GM18873 (cell line): ENCODE measurements around the gene GNG7.

Experiments used
- ATAC-seq: cut with Tn5 transposase; IDR thresholded peaks from one replicate; pipeline ENCODE4 v1.9.1; 2021; ENCODE audit warnings: mild to moderate bottlenecking, moderate library complexity, moderate number of reproducible peaks; ENCODE audit not compliant: unreplicated experiment, low FRiP score

The GNG7 gene

DNA sequence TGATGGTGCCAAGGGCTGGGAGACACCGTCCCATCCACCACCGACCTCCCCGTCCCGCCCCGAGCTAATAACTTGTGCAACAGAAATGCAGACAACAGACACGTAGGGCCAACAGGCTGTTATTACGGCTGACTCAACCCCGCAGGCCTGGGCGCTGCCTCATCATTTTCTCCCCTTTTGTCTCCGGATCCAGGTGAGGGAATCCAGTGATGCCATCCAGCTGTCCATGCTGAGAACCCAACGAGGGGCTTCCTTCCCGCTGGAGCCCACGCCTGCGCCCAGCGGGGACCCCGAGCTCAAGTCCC, 25.1 kb upstream of the GNG7 start:
- no peak for ATAC-seq

DNA sequence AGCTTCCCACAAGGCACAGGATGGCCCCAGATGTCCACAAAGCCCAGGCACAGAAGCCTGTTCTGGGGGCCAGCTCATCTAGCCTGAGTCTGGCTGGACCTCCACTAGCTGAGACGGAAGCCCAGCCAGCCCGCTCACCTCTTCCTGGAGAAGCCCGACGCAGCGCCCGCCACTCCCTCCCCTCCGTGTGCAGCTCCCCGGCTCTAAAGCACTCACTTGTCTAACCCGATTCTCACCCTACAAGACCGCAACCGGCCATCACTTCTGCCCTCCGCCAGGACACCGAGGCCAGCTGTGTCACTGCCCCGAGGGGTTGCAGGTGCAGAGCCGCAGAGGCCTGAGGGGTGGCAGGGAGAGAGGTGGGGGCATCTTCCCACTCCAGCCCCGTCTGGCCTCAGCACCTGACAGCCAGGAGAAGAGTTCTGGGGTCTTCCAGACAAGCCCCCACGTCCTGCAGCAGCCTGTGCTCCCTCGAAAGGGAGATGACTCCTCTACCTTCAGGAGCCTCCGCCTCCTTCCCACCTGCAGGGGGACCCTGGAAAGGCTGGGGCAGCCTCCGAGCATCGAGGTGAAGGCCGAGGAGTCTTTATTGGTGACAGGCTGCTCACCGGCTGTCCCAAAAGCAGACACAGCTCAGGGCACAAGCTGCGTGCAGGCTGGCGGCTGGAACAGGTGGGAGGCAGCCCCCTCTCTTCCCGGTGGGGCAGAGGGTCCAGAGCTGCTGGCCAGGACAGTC, 24.6 kb upstream of the GNG7 start:
- ATAC-seq, result no peak

DNA sequence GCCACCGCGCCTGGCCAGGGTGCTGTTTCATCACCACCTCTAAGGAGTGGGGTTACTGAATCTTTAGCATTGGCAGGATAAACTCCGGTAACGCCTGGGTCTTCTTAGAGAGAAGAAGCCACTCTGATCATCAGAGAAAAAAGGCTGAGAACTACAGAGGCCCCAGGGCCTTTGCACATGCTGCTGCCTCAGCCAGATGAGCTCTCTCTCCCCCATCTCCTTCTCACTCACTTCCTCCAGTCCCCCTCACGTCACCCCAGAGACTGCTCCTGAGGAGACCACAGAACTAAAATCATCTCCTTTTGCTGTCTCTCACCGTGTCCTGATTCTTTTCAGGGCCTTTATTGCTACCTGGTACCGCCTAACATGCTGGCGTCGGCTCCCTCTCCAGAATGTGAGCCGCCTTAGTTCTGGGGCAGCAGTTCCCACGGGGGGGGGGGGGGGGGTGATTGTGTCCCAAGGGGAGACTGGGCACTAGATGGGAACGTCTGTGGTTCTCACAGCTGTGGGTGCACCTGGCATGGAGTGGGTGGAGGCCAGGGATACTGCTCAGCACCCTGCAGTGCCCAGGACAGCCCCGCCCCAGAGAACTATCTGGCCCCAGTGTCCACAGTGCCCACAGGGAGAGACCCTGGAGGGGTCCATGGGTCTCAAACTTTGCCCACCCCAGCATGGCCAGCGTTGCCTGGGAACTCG, 23.8 kb upstream of the GNG7 start:
- ATAC-seq, result no peak

DNA sequence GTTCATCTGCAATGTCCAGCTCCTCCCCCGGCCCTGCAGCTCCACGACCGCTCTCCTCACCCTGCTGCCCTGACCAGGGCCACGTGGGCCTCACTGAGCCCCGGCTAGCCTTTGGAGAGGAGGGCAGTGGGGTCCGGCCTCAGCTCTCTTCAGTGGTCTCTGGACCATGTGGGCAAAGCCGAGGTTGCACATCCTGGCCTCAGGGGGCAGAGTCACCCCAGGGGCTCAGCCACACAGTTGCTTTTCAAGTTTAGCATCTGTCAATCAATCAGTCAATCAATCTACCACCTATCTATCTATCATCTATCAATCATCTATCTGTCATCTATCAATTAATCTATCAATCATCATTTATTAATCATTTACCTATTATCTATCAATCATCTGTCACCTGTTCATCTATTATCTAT, 21.7 kb upstream of the GNG7 start:
- ATAC-seq, result no peak

DNA sequence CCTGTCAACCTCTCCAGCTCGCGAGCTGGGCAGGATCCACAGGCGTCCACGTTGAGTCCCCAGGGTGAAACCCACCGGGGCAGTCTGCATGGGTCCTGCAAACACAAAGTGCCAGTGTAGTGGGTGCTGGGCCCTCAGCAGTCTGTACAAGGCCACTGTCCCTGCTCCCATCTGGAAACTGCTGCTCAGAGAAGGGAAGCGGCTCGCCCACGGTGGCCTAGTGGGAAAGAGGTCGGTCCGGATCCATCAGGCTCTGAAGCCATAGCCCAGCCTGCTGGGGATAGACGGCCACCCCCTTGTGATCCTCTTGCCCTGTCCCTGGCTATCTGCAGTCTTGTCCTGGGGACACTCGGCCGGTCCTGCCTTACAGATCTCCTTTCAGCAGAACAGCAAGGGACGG, 21.3 kb upstream of the GNG7 start:
- ATAC-seq, result no peak

DNA sequence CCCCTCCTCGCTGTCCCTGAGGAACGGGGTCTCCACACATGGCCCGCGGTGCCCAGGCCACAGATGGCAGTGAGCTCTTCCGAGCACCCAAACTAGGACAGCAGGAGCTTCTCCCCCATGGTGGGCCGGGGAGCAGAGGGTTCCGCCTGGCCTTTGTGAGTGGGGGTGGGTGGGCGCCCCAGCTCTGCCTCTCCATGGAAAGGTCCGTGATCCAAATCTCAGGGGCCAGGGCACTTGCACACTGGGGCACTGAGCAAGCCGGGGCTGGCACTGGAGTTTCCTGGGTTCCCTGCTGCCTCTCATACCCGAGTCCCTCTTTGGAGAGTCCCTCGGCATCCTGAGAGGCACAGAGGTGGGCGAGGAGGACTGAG, 20.8 kb upstream of the GNG7 start:
- no peak for ATAC-seq

DNA sequence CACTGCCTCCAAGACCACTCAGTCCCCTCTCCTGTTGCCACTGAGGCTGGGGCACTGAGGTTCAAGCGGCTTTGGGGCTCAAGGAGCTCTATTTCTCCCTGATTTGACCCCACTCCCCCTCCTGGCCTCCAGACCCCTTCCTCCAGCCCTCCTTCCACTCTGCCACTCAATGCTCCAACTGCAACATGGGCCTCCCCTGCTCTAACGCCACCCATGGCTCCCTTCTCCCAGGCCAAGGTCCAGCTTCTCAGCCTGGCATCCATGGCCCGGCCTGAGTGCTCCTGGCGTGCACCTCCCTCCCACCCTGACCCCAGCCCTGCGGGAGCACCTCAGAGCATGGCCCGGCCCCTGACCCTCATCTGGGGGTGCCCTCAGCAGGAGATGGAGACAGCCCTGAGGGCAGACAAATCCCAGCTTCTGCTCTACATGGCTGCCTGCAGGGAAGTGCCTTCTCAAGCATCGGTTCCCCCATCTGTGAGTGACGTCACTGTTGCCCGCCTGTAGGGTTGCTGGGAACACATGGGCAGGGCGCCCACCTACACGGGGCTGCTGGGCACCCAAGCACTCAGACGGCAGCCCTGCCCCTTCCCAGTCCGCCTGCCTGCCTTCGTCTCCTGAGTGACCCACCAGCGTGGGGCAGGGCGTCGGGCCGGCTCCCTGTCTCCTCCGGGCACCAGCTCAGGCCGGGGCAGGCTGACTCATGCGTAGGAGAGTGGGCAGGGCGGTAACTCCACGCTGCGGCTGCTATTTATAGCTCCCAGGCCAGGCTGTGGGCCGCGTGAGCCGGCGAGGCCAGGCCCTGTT, 20.2 kb upstream of the GNG7 start:
- ATAC-seq, result no peak

DNA sequence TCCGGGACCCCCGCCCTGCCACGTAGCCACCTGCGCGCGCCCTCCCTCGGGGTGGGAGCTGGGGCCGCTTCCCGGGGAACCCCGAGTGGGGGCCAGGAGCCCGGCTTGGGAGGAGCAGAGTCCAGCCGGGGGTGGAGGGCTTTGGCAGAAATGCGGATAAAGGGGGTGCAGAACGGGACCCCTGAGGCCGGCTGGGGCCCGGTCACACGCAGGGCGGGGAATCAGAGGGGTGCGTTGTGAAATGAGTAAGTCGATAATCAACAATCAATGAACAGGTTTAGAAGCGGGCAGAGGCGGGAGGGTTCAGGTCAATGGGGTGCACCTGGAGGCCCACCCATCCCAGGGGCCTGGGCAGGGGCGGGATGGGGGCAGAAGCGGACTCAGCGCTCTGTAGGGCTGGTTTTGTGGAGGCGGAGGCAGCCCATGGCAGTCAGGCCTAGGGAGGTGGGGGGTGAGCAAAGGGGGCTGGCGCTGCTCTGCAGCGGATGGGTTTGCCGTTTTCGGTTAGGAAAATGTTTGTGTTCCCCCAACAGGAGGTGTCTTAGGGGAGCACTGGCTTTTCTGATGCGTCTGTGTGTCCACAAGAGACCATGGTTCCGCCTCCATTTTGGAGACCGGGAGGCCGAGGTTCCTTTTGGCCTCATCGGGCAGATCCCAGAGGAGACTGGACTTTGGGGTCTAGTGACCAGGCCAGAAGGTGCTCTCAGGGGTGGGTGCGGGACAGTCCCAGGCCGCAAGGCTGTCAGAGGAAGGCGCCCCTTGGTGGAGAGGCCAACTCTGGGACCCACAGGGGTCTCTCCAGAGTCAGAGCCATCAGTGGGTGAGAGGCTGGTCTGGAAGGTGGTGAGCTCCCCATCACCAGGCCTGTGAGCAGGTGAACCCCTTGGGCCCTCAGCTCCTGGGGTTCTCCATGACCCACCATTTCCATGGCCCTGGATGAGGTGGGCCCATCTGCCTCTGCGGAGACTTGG, 19.4 kb upstream of the GNG7 start:
- ATAC-seq, result no peak

DNA sequence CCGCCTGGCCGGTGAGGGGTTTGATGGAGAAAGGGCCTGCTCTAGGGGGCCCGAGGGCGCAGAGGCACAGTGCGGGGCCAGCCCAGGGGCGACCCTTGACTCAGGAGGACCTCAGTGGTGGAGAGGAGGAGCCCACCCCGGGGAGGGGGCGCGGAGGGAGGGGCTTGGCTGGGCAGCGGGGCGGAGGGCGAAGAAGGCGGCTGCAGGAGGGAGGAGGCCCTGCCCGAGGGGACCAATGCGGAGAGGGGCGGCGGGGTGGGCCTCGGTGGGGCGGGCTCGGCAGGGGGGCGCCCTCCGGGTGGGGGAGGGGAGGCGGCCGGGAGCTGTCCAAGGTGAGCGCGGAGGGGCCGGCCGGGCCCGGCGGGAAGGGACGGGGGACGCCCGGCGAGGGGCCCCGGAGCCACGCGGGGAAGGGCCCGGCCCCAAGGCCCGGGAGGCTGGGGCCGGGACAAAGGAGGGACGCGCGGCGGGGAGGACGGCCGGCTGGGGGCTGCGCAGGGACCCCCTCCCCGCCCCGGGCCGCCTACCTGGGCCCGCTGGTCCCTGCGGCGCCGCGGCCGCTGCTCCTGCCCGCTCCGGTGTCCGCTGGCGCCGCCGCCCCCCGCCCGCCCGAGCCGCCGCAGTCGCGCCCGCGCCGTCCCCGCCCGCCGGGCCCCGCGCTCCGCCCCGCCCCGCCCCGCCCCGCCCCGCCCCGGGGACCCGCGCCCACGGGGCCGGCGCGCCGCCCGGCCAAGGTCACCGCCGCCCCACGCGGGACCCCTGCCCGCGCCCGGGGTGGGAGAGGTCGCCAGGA, 18.5 kb upstream of the GNG7 start, which contains the start of gene DIRAS1:
Gene DIRAS1, minus strand, starts transcription at position 596 of the 793 bp plus-strand sequence. CDS start 3,566 bp downstream, outside the sequence.
- ATAC-seq, result no peak

DNA sequence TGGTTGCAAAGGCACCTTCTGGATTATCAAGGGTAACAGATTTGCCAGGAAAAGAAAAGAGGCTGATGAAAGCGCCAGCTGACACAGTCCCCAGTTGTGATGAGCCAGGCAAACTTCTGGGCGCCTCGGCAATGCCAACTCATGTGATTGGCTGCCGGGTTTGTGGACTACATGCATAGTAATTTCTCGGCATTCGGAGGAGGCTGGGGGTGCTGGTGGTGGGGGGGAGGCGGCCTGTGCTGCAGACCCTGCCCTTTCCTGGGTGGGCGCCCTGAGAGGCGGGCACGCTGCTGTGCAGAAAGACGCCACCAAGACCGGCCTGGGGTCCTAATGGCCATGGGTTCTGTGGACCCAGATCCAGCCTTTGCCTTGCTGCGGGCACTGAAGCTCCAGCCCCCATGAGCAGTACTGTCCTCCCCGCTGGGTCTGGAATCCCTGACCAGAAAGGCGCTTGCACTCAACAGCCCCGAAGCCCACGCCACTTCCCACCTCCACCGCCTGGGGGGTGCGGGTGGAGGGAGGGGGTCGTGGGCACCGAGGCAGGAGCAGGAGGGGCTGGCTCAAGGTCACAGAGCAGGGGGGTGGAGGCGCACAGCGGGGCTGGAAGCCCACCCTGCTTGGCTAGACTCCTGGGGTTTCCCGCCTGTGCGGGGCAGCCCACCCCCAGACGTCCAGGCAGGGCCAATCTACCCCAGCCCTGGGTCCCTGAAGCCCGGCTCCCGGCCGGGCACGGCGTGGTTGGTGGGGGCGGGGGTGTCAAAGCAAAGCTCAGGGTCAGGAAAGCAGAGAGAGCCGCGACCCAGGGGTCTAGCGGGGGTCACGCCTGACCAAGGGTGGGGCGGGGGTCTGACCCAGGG, 17.7 kb upstream of the GNG7 start:
- ATAC-seq, result no peak

DNA sequence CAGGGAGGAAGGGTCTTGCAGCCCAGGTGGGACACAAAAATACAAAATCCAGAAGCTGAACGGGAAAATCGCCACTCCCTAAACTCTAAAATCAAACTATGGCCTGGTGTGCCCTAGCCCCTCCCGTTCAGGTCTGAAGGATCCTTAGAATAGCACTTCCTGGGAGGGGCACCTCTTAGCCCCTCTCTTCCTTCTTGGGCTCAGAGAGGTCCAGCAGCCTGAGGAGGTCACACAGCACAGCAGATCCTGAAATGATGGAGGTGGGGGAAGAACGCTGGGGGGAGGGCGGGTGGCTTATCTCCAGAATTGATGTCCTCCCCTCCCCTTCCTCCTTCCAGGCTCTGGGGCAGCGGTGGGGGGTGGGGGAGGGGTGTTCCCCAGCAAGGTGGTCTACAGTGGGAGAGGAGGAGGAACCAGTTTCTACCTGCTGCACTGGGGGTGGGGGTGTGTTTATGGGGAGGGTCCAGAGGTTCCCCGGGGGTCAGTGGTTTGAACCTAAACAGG, 16.8 kb upstream of the GNG7 start:
- ATAC-seq, result no peak

DNA sequence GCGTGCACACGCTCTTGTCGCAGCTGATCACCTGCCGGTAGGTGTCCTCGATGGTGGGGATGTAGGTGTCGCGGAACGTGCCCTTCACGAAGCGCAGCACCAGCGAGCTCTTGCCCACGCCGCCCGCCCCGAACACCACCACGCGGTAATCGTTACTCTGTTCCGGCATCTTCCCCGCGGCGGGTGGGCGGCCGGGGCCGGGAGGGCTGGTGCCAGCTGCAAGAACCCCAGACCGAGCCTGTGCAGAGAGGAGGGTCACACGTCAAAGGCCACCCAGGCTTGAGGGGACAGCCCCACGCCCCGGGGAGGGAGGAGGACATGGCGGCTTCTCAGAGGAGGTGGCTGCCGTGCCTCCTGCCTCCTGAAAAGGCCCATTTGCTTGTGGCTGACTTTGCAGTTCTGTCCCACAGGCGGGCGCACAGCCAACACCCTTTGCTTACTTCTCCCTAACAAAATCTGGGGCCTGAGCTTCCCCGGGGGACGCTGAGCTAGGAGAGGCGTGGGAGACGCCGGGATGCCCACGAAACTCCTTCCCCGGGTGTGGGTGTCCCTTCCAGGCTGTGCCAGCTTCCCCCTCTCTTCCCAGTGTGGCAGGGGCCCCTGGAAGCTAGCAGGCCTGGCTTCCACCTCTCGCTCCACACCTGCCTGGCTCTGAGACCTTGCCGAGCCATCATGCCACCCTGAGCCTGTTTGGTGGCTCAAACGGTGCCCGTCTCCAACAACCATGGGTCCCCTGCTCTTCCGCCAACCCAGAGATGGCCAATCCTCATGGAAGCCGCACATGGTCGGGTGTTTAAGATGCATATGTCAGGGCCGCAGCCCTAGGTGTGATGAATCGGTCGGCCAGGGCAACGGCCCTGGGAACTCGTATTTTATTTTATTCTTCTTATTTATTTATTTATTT, 15.4 kb upstream of the GNG7 start:
- no peak for ATAC-seq

DNA sequence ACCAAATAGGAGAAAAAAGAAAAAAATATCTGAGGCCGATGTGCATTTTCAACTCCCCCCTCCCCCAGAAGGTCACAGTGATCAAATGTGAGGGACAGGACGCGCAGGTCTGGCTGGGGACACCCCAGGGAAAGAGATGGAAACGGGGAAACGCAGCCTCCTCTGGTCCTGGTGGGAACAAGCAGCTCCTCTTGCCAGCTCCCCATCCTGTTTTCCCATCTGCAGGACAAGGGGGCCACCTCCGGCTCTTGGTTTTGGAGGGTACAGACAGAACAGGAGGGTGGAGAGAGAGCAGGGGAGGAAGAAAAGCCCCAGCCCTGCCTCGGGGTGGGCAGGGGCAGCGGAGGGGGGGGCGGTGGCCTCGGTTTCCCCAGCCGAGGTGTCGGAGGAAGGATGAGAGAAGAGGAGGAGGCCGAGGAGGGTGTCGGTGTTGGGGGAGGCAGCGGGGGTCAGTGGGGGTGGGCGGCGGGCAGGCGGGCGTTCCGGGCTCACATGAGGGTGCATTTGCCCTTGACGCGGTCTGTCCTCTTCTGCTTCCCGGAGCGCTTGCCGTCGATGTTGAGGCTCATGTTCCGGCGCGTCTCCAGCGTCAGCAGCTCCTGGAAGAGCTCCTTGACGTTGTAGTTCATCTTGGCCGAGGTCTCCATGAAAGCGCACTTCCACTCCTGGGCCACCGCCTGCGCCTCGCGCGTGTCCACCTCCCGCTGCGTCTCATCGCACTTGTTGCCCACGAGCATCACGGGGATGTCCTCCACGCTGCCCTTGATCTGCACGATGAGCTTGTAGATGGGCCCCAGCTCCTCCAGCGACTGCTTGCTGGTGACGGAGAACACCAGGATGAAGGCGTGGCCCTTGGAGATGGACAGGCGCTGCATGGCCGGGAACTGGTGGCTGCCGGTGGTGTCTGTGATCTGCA, 14.5 kb upstream of the GNG7 start:
- ATAC-seq, result no peak

DNA sequence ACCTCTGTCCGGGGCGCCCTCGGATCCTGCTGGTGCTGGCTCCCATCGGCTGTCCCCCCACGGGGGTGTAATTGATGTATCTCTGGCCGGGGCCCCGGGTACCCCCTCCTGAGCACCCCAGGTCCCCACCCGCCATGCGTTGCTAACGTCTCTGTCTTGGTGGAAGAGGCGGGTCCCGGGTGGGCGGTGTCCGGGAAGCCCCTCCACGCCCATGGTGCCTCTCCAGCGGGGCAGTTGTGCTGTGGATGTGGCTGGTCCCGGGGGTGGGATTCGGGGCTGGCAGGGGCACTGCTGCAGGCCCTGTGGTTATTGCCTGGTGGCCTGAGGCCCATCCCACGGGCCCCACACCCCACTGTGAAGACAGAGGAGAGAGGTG, 13.8 kb upstream of the GNG7 start:
- ATAC-seq, result no peak

DNA sequence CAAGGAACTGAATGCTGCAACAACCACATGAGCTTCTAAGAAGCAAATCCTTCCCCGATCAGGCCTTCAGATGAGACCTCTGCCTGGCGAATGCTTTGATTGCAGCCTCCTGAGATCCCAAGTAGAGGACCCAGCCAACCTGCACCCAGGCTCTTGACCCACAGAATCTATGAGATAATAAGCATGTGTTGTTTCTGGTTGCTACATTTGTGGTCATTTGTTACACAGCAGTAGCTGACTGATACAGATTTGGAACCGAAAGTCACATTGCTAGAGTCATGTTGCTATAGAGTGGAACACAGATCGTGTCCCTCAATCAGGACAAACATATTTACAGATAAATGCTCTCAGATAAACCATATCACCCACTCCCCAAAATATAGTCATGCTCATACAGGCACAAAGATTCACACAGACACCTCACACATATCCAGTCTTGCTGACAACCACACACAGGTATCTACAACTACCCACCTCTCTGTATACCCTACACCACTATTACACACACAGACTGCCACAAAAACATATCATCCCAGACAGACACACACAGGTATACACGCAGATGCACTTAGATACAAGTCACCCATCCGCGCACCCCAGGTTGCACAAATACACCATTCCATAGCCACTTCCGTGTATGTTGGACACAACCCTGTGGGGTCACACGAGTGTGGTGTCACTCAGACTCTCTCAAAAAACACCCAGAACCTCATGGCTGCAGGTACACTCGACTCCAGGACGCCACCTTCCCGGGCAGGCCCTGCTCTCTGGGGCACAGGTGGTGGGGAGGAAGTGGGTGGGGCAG, 13.2 kb upstream of the GNG7 start:
- ATAC-seq, result no peak
